Effector CD8-positive, alpha-beta T cell (primary cell): ENCODE results near the gene SWT1.

ENCODE experiments used
- DNase-seq: peaks from one replicate; lab custom pipeline; 2025; lab: John Stamatoyannopoulos, UW

Gene SWT1

DNA sequence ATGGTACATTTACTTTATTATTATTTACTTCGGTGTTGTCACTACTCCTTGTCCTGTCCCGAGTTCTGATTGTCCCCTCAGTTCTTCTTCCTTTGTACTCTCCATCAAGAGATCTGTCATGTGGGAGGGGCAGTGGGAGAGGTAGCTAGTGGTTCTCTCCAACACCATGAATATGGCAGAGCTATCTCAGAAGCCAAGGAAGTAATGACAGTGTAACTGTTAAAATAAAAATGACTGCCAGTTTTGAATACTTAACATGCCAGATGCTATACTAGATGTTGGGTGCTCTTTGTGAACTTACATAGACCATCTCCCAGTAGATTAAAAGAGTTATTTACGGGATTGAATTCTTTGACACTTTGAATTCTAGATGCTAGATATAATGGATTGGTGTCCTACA is 131.5 kb downstream of the SWT1 start:
- no peak for DNase-seq

DNA sequence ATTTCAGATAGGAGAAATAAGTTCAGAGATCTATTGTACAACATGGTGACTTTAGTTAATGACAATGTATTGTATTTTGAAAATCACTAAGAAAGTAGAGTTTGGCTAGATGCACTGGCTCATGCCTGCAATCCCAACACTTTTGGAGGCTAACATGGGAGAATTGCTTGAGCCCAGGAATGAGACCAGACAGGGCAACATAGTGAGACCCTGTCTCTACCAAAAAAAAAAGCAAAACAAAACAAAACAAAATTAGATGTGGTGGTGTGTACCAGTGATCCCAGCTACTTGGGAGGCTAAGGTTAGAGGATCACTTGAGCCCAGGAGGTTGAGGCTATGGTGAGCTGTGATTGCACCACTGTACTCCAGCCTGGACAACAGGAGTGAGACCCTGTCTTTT is 132.9 kb downstream of the SWT1 start:
- no peak for DNase-seq

DNA sequence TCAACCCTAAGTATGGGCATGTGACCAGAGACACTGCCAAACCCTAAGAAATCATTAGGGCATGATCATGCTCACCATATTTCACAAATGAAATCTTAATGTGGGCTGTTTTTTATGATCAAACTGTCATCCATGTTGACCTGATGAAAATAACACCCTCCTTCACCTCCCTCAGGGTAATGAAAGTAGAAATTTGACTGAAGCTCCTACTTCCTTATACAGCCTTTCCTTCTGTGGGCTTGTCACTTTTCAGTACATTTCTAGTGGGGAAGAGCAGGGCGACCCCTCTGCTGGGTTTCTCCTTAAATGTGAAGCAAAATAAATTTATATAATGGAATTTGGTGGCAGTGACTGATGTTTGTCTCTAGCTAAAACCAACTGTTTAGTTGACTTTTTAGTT is 134.2 kb downstream of the SWT1 start:
- no peak for DNase-seq

DNA sequence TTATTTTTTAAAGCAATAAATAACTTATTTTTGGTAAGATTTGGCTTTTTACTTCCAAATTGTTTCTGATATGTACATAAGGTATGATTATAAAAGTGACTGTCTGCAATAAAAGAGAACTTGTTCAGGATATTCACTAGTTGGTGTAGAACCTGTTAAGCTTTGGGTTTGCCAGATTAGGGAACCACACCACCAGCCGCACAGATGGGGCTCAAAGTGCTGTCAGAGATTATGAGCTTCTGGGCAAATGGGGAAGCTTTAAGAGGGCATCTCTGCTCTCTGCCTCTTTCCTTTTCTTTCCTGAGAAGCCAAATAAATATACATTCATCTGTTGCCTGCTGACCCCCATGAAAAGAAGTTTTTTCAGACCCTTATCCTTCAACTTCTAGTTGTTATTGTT is 134.7 kb downstream of the SWT1 start:
- no peak for DNase-seq

DNA sequence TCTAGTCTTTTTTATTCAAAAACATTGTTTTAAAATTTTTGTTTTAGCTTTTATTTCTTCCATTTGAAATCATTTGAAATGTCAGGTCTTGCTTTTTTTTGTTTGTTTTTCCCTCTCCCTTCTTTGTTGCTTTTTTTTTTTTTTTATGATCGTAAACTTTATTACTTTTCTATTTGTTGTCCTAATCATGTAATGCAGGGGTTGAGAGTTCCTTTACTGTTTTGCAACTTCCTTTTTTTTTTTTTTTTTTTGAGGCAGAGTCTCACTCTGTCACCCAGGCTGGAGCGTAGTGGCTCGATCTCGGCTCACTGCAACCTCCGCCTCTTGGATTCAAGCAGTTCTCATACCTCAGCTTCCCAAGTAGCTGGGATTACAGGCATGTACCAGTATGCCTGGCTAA is 135.3 kb downstream of the SWT1 start:
- DNase-seq: no peak

DNA sequence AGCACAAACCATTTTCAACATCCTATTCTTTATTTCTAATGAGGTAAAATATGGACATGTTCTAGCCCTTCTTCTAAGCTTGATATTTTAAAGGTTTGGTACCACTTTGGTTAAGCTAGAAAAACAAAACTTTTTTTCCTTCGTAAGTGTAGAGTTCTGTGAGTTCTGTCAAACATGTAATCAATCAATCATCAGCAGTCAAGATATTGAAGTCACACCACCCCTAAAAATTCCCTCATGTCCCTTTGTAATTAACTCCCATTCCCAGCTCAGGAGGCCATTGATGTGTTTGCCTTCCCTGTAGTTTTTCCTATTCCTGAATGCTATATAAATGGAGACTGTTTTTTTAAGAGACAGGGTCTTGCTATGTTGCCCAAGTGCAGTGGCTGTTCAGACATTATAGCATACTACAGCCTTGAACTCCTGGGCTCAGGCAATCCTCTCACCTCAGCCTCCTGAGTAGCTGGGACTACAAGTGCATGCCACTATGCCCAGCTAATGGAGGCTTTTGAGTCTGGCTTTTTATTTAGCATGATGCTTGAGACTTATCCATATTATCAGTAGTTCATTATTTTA is 137.1 kb downstream of the SWT1 start:
- no peak for DNase-seq

DNA sequence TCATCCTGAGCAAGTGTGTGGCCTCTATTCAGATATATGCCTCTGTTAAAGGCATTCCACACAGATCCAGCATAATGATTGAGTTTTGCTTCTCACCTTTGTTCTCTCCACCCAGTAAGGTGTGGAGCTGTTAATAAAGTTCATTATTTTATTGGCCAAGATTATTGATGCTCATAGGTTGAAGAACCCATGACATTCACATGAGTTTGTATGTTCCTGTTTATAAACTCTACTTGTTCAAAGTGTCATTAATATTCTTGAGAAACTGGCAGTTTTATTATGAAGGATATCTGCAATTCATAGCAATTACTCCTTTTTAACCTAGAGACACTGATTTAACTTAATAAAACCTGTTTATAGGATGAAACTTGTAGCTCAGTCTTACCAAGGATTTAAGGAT is 138.1 kb downstream of the SWT1 start:
- no peak for DNase-seq

DNA sequence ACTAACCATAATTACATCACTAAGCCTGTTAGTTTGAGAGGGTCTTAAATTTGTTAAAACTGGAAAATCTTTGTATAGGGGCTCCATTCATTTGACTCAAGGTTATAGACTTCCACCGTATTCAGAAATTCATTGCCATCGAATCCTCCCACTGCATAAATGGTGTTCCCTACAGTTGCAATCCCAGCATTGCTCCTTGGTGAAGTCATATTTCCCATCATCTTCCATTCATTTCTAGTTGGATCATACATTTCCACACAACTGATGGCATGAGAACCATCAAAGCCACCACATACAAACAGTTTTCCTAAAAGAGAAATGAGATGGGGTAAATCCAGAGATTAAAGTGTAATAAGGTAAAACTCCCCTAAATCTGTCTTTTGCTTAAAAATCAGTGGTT is 141.0 kb downstream of the SWT1 start:
- no peak for DNase-seq

DNA sequence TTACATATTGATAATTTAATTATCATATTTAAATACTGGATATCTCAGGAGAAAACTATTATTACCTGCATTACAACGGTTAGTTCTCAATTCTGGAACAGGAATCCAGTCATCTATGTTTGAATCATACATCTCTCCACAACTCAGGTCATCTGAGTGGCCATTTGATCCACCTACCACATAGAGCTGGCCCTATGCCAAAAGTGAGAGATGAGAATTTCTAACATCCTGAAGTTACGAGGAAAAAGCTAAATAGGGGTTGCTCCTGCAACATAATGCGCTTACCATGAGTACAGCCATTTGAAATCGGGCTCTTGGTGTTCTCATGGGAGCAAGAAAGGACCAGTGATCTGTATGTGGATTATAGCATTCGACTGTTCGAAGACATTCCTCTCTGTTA is 143.2 kb downstream of the SWT1 start:
- no peak for DNase-seq

DNA sequence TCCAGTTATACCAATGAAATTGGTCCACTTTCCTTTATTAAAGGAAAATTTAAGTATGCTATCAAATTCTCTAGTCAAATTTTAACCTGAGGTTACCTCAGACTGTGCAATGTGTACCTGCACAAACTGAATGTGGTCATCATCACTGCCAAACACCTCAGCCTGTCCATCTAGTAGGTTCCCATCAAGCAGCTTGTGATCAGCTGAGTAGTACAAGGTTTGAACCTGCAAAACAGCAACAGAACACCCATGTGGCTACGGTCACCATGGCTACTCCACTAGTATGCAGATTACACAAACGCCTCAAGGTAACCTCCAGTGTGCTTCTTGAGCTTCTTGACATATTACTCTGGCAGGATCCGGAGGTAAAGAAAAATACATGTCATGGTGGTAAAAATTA is 148.5 kb downstream of the SWT1 start:
- no peak for DNase-seq

DNA sequence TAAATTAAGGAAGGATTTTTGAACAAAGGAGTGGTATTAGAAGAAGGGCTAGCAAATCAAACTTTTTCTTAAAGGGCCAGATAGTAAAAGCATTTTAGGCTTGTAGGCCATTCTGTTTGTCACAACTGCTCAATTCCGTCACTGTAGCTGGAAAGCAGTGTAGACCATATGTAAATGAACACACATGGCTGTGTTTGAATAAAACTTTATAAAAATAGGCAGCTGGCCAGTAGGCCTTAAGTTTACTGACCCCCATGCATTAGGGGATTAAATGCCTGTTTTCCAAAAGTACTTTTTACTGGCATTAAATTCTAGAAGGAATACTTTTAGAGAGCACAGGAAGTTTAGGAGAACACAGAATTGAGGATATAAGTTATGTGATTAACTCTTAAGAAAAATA is 151.2 kb downstream of the SWT1 start:
- DNase-seq: no peak

DNA sequence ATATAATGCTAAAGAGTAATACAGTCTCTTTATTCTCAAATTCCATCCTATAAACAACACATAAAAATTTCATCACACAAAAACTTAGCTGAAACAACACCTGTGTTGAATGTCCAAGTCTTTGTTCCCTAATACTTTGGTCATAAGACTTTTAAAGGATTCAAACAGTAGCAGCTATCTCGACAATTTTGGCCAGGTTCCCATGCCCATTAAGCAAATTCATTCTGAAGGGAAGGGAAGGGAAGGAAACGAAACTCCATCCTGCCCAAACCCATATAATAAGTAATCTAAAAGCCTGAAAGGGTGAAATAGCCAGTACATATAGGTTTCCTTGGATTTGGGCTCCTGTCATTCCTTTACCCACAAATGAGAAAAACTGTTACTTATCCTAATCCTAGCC is 152.6 kb downstream of the SWT1 start:
- DNase-seq: no peak

DNA sequence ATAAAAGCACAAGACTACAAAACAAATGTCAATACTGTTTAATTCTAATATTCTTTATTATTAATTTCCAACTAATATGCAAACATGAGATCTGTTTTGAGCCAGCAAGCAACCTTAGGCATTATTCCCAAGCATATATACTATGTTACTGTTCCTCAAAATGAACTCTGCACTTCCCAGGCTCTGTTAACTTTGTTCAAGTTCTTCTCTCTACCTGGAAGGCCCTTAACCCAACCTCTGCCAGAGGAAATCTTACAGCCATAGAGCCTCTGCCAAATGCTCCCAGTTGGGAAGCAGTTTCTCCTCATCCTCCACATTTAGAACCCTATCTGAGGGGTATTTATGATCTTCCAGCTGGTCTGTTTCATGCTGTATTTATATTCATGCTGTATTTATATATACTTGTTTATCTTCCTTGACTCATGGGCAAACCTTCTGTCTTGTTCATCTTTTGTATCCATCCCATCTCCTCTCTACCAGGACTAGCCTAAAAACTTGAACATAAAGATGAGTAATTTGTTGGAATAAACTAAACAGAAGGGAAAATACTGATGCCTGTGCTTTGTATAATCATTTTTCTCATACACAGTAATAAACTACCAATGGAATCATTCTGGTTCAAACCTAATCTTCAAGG is 154.7 kb downstream of the SWT1 start:
- DNase-seq: no peak

DNA sequence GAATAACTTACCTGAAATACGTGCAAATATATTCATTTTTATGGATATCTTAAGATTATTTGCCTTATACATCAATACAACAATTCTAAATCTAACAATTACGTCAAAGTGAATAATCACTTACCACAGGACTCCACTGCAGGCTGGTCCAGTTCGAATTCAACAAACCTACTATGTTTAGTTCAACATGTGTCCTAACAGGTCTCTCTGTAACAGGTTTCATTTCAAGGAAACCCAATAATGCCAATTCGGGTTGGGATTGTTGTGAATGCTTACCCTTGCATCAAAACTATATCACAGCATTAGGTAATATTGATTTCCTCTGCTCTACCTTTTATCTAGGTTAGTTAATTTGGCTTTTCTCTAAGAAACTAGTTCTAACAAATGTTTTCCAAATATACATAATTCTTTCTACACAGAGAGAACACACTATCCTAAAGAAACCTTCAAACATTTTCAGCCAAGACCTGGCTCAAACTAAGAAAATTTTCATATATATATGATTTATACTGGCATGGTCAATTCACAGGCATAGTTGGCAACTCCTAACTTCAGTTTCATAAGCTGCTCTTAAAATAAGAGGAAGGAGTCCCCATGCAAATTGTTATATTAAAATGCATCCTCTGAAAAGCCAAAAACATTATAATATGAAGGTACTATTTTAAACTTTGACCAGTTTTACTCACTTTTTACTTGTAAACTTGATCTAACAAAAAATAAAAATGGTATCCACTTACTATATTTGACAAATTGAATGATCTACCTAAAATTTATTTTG is 155.6 kb downstream of the SWT1 start:
- DNase-seq: no peak

DNA sequence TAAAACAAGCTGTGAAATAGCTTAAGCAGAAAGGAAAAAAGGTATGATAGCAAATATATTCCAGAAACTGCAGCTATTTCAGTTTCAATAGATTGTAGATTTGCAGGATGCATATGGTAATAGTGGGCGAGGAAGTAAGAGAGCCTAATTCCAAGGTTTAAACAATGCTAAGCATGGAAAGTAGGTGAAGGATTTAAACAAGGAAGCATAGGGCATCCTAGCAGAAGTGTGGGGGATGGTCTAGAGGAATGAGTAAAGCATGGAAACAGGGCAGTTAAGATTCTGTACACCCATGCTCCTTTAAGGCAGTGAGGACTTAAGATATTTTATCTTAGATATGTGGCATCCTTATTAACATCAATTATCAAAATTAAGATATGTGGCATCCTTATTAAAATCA is 157.4 kb downstream of the SWT1 start:
- DNase-seq: no peak

DNA sequence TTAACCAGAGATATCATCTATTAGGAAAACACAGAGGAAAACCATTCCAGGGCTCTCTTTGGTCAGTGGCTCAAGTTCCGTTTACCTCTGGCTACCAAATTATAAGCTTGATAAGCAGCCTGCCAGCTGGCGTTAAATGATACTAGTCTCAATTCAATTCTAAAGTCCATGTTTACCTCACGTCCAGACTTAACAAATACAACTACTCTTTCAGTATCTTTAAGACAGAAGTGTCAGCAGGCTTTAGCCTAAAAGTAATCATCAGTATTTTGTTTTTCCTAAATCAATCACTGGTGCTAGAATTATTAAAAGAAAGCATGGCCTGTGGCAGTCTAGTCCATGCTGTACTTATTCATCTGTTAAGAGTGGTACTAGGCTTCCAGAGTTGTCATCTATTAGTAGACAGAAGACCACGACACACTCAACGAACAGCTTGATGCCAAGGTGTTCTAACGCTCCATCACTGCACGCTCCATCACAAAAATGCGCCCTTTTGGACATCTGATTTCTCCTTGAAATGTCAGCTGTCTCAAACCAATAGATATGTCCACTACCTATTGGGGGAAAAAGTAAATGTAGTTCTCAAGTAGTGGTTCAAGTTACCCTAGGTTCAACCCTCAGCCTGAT is 158.6 kb downstream of the SWT1 start:
- DNase-seq: no peak

DNA sequence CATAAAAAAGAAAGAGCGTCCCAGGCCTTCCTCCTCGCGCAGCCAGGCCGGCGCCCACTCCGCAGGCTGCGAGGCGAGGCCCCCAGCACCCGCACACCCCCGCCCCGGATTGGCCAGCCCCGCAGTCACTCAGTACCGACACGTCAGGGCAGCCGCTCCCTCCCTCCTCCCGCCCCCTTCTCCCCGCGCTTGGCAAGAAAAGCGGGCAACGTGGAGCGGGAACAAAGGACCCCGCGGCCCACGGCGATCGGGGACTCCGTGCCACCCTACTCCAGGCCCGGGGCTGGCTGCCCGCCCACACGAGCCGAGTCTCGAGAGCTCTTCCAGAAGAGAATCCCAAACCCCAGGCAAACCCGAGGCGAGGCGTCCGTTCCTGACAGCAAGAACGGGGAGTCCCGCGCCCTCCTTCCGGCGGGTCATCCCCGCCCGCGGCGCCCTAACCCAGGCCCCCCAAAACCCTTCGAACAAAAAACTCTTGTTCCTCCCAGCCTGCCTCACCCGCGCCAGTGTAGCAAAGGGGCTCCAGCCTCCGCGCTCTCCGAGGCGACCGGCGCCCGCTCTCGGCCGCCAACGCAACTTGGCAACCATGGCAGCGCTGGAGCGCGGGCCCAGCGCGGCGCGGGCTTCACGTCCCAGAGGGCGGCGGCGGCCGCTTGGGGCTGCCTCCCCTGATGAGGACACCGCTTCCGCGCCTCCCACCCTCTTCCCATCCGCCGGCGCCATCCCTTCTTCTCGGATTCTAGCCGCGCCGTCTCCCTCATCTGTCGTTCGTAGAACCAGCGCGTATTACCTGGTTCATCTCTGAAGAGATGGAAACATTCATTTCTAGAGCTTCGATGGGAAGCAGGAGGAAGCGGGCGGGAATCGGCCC is 159.4 kb downstream of the SWT1 start:
- peak; percentile 88 for DNase-seq

DNA sequence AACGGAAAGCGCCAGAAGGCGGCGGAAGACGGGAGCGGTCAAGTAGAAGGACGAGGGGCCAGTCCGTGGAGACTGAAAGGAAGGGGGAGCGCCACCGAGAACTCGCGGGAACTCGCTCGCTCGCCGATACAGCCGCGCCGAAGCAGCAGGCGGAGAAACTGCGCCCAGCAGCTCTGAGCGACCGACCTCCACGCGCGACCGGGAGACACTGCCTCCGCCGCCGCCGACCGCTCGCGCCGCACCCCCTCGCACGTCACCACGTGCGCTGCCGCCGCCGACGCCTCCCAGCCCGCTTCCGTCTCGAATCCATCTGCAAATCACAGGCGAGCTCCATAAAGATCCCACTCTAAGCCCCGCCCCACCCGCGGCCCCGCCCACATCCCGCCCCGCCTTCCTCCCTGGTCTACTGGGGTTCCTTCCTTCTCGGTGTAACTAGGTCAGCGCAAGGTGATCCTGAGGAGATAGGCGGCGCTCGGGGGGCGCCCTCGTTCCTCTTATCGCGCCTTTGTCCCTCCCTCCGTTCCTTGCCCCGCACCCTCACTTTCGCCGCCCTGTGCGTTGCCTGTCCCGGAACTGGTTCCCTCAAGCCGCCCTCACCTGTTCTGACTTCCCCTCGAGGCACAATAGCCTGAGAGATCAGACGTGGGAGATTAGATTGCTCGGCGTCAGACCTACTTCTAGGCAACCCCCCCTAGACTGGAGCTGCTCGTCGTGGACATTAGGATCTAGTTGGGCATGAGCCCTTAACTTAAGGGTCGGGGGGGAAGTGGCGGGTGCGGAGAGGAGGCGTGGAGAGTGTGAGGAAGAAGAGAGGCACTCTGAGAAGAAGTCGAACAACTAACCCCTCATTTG is 160.3 kb downstream of the SWT1 start, which contains the start of gene IVNS1ABP:
IVNS1ABP (minus strand) TSS at position 210 of the 852 bp plus-strand sequence. CDS start 7,750 bp downstream, outside the sequence.
- peak; percentile 98 for DNase-seq

DNA sequence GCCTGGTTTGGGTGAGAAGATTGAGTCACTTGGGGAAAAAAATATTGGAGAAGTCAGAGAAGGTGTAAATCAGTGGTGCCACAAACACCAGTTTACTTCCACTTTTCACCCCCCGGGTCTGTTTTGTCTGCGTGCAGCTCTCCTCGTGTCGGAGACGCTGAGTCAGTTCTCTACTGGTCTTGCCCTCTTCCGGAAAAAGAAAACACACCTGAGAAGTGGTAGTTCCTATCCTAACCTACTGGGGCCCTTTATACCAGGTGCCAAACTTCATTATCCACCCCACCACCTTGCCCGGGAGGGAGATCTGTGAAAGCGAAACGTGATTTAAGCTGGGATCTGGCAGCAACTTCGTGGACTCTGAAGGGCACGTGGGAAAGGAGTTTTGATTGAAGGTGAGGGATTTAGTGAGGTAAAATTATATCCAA is 160.9 kb downstream of the SWT1 start:
- peak; percentile 36 for DNase-seq

DNA sequence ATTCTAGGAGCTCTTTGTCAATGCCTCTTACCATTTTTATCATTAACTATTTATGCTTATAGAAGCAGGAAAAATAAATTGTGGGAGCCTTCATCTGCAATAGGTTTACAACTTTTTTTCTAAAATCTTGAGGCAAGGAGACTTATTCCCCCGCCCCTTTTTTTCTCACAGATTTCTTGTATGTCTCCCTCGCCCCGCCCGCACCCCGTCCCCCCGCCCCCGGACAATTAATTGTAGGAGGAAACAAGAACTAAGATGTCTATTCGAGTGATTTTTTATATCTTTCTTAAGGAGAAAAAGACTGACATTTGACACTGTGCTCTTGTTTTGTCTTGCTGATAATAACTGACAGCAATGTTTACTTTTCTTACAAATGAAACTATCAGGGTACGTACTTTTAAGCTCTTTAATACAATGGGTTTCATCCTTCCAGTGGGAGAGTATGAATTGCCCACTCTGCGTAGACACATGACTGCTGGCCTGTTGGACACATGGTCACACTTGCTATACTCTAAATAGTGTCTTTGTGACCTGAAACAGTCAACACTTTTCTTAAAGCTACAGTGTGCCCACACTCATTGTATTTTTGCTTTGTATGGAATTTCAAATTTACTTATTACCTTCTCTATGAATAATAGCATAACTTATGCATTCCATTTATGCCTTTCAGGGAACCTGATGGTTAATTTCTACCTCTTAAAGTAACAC is 161.6 kb downstream of the SWT1 start:
- DNase-seq: no peak
